GM12865 (cell line): ENCODE measurements around the gene PEPD.

Experiments
- DNase-seq: peaks from one replicate; pipeline ENCODE4 v3.0.0; 2010; ENCODE audit warnings: low read depth
- H3K4me3 ChIP-seq: 2 replicates; pipeline ENCODE4 v1.5.1; 2011; ENCODE audit warnings: mild to moderate bottlenecking, low read depth, low read length, control low read depth
- CTCF ChIP-seq: IDR thresholded peaks from 2 replicates; pipeline ENCODE4 v1.5.1; 2011; ENCODE audit warnings: low read length, control low read depth, low read depth, inconsistent platforms; ENCODE audit not compliant: insufficient read depth; ENCODE audit errors: missing control alignments

The PEPD gene

GRCh38 chr19:33435706-33436359 is 85.8 kb downstream of the PEPD start:
- no peak for TF ChIP-seq CTCF
- no peak for DNase-seq

GRCh38 chr19:33434886-33435705 is 86.5 kb downstream of the PEPD start:
- no peak for DNase-seq
- no peak for TF ChIP-seq CTCF
- H3K4me3 ChIP-seq: no peak overlapping the region

More at GRCh38 chr19:33435706-33436359, 85.8 kb downstream of the PEPD start:
- H3K4me3 ChIP-seq: no peak overlapping the region

GRCh38 chr19:33434069-33434885 is 87.3 kb downstream of the PEPD start:
- H3K4me3 ChIP-seq: no peak overlapping the region
- DNase-seq: no peak
- no peak for TF ChIP-seq CTCF

GRCh38 chr19:33432446-33433170 is 89.0 kb downstream of the PEPD start:
- TF ChIP-seq CTCF: no peak
- DNase-seq: no peak
- H3K4me3 ChIP-seq: no peak overlapping the region

GRCh38 chr19:33432015-33432414 is 89.6 kb downstream of the PEPD start:
- TF ChIP-seq CTCF: no peak
- DNase-seq: no peak
- H3K4me3 ChIP-seq: no peak overlapping the region

GRCh38 chr19:33430674-33431277 is 90.8 kb downstream of the PEPD start:
- peak; percentile 67 for DNase-seq
- no peak overlapping the region for H3K4me3 ChIP-seq
- peak; percentile 87 for TF ChIP-seq CTCF
